HEK293T (cell line): ENCODE data around the gene MRPL27.

Source experiments
- ARNT ChIP-seq: fragments of 450-650 bp; IDR thresholded peaks from 2 replicates; pipeline ENCODE4 v1.6.1; 2017; ENCODE audit warnings: mild to moderate bottlenecking
- BHLHE40 ChIP-seq: fragments of 450-650 bp; IDR thresholded peaks from 2 replicates; pipeline ENCODE4 v1.6.1; 2016; ENCODE audit warnings: mild to moderate bottlenecking, moderate library complexity, borderline replicate concordance
- ELF4 ChIP-seq: fragments of 450-650 bp; IDR thresholded peaks from 2 replicates; pipeline ENCODE4 v1.6.1; 2017; ENCODE audit warnings: antibody characterized with exemption
- FOXA1 ChIP-seq: fragments of 450-650 bp; IDR thresholded peaks from 2 replicates; pipeline ENCODE4 v1.6.1; 2016; ENCODE audit warnings: mild to moderate bottlenecking
- FOXK2 ChIP-seq: fragments of 450-650 bp; IDR thresholded peaks from 2 replicates; pipeline ENCODE4 v1.6.1; 2016; ENCODE audit warnings: mild to moderate bottlenecking
- HDGF ChIP-seq: fragments of 450-650 bp; IDR thresholded peaks from 2 replicates; pipeline ENCODE4 v1.6.1; 2017; ENCODE audit warnings: antibody characterized with exemption, borderline replicate concordance
- L3MBTL2 ChIP-seq: fragments of 450-650 bp; conservative IDR thresholded peaks from 2 replicates; pipeline ENCODE4 v1.6.1; 2016; ENCODE audit warnings: mild to moderate bottlenecking
- SP1 ChIP-seq: fragments of 450-650 bp; IDR thresholded peaks from 2 replicates; pipeline ENCODE4 v1.6.1; 2017
- SUZ12 ChIP-seq: fragments of 450-650 bp; IDR thresholded peaks from 2 replicates; pipeline ENCODE4 v1.6.1; 2016; ENCODE audit warnings: mild to moderate bottlenecking
- TARDBP ChIP-seq: fragments of 450-650 bp; IDR thresholded peaks from 2 replicates; pipeline ENCODE4 v1.6.1; 2016

DNA sequence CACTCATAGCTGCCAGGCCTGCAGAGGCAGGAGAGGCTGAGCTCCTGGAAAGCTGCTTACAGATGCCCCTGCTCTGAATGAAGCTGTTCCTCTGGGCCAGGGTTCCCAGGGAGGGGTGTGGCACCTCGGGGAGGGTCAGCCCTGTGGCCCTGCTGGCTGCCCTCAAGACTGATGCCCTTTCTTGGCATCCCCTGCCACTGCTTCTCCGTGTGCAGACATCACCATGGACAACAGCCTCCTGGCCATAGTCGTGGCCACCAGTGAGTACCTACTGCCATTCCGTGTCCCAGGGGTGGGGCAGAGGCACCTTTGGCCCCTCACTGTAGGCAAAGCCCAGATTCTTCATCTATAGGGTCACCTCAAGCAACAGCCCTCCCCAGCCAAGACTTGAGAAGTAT, 8.9 kb downstream of the MRPL27 start:
- TF ChIP-seq L3MBTL2, result no peak
- TF ChIP-seq ELF4, result no peak
- TF ChIP-seq SP1, result no peak
- no peak for TF ChIP-seq BHLHE40
- no peak for TF ChIP-seq HDGF
- TF ChIP-seq TARDBP, result no peak
- TF ChIP-seq FOXK2, result no peak
- no peak for TF ChIP-seq FOXA1
- TF ChIP-seq SUZ12, result no peak
- no peak for TF ChIP-seq ARNT
